WTC11 (cell line): ENCODE data around the gene LYRM2.

Source experiments
- FOXJ3 ChIP-seq: sonication (generic); formaldehyde crosslinking; IDR thresholded peaks from 2 replicates; pipeline ENCODE4 v1.9.0; 2021; ENCODE audit warnings: missing genetic modification reagents, mild to moderate bottlenecking, borderline replicate concordance
- TEAD1 ChIP-seq: sonication (generic); formaldehyde crosslinking; IDR thresholded peaks from 2 replicates; pipeline ENCODE4 v1.8.0; 2022; ENCODE audit warnings: mild to moderate bottlenecking, missing genetic modification reagents

GRCh38 chr6:89602166-89602565 lies 36.4 kb downstream of the LYRM2 start:
- no peak for TF ChIP-seq FOXJ3 (CRISPR knock-in tag)
- TF ChIP-seq TEAD1 (CRISPR knock-in tag) = no peak
